ENCODE results near the gene SEC14L6. TPM values are rescaled to one million over a fixed set of nuclear protein-coding genes. Genes with fewer than 3 reads are reported as not detected.
"Not testable (repeated sequence)": the region's sequence is repeated elsewhere in the genome, so short reads cannot be mapped to it uniquely, and the experiment has no call there.

The SEC14L6 gene
- total RNA-seq = under 1 TPM in 2 of 3 donors, not detected in 1; 0.18 to 0.23 TPM
- total RNA-seq (2013) = 0.68 TPM

DNA sequence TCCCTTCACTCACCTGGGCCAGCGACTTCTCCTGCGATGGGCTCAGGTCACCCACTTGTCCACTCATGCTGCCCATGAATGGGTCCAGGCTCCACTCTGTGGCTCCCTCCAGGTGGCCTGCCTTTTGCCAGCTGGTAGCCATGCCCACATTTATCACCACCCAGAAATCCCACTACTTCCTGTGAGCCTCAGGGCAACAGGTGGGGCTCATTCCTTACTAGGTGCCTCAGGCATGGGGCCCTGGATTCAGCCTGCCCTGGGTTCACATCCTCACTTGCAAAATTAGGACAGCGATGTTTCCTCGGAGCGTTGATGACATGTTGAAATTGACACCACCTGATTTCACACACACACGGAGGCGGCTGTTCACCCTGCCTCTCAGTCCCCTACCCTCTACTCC lies at the start of gene SEC14L6:
Gene SEC14L6, minus strand, starts transcription at position 126 of the 400 bp plus-strand sequence. Its CDS starts 59 bp downstream, at position 67.
- intact Hi-C loops (cut with micrococcal nuclease) = no loop called here
- Histone ChIP-seq H3K9me3 (ENCODE audit: control insufficient read depth, insufficient read depth, low read length) (no peaks in the 10 kb centered on the region), H3K4me3 (ENCODE audit: low read length) (no peak within 1 kb of the TSS), H3K36me3 (ENCODE audit: control insufficient read depth, insufficient read depth, low read length) (no peaks in the 10 kb centered on the region), H3K27ac (ENCODE audit: low read length) (no peak within 1 kb of the TSS), H3K27me3 (ENCODE audit: control insufficient read depth, insufficient read depth, low read length) (peaks cover 11% of the 10 kb centered on the region), H3K4me1 (ENCODE audit: control insufficient read depth, insufficient read depth, low read length) (peaks cover 11% of the 10 kb centered on the region)
- Mint-ChIP-seq H3K9me3 (no peaks in the 10 kb centered on the region), H3K4me3 (no peak within 1 kb of the TSS), H3K27ac (no peak within 1 kb of the TSS), H3K4me1 (no peaks in the 10 kb centered on the region), H3K36me3 (no peaks in the 10 kb centered on the region), H3K27me3 (ENCODE audit: low read depth in 2 of 2) (peaks cover 11 to 23% of the 10 kb centered on the region in 2 donors)
- no peak for ATAC-seq
- DNase-seq = no peak
- WGBS (ENCODE audit: insufficient coverage) = 93% methylated on average over 7 of the region's 7 CpGs
- TF ChIP-seq, protein P1, sequence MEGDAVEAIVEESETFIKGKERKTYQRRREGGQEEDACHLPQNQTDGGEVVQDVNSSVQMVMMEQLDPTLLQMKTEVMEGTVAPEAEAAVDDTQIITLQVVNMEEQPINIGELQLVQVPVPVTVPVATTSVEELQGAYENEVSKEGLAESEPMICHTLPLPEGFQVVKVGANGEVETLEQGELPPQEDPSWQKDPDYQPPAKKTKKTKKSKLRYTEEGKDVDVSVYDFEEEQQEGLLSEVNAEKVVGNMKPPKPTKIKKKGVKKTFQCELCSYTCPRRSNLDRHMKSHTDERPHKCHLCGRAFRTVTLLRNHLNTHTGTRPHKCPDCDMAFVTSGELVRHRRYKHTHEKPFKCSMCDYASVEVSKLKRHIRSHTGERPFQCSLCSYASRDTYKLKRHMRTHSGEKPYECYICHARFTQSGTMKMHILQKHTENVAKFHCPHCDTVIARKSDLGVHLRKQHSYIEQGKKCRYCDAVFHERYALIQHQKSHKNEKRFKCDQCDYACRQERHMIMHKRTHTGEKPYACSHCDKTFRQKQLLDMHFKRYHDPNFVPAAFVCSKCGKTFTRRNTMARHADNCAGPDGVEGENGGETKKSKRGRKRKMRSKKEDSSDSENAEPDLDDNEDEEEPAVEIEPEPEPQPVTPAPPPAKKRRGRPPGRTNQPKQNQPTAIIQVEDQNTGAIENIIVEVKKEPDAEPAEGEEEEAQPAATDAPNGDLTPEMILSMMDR (IDR thresholded peaks at IDR 0.05) = no peak

DNA sequence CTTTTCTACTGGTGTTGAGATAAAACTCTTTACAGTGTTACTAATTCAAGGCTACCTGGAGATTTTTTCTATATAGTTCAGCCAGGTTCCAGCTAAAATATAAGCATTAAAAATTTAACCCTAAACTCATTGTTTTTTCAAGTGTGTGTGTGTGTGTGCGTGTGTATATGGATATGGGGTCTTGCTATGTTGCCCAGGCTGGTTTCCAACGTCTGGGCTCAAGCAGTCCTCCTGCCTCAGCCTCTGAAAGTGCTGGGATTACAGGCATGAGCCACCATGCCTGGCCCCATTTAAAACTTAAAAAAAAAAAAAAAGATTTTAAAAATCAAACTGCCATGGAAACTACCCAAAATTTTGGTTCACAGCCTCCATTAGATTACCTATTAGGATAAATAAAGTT lies 49.7 kb upstream of the SEC14L6 start:
- Mint-ChIP-seq H3K36me3 (no peaks in the 10 kb centered on the region), H3K27me3 (ENCODE audit: low read depth in 2 of 2) (no peaks in the 10 kb centered on the region), H3K4me1 (no peaks in the 10 kb centered on the region), H3K9me3 (no peaks in the 10 kb centered on the region), H3K27ac (no peak overlapping the region), H3K4me3 (no peak overlapping the region)
- H3K9me3 ChIP-seq (ENCODE audit: control insufficient read depth, insufficient read depth, low read length) = no peaks in the 10 kb centered on the region
- no peak overlapping the region for H3K27ac ChIP-seq (ENCODE audit: low read length)
- DNase-seq (no peak), ATAC-seq (no peak)
- no peak overlapping the region for H3K4me3 ChIP-seq (ENCODE audit: low read length)
- no peaks in the 10 kb centered on the region for H3K36me3 ChIP-seq (ENCODE audit: control insufficient read depth, insufficient read depth, low read length)
- 43% methylated on average over 1 of the region's 2 CpGs for WGBS (ENCODE audit: insufficient coverage)
- TF ChIP-seq, protein P1 (IDR thresholded peaks at IDR 0.05) = no peak
- H3K27me3 ChIP-seq (ENCODE audit: control insufficient read depth, insufficient read depth, low read length) = no peaks in the 10 kb centered on the region
- H3K4me1 ChIP-seq (ENCODE audit: control insufficient read depth, insufficient read depth, low read length) = peaks cover 7% of the 10 kb centered on the region
- intact Hi-C loops (cut with micrococcal nuclease) = no loop called here

- Histone ChIP-seq H3K36me3 (ENCODE audit: control insufficient read depth, insufficient read depth, low read length) (peaks cover 18% of the 10 kb centered on the region), H3K4me1 (ENCODE audit: control insufficient read depth, insufficient read depth, low read length) (peaks cover 11% of the 10 kb centered on the region), H3K4me3 (ENCODE audit: low read length) (peak overlapping the region; percentile 59)
- not testable (repeated sequence) for ATAC-seq; H3K27ac Mint-ChIP-seq; H3K27ac ChIP-seq (ENCODE audit: low read length); H3K9me3 ChIP-seq (ENCODE audit: control insufficient read depth, insufficient read depth, low read length); H3K4me1 Mint-ChIP-seq; H3K9me3 Mint-ChIP-seq; H3K4me3 Mint-ChIP-seq; H3K36me3 Mint-ChIP-seq; H3K27me3 ChIP-seq (ENCODE audit: control insufficient read depth, insufficient read depth, low read length); DNase-seq; H3K27me3 Mint-ChIP-seq (ENCODE audit: low read depth in 2 of 2)
- intact Hi-C loops (cut with micrococcal nuclease) = loop anchor here (1.0 kb wide), 1 partner anchor 43 kb away; the partner anchor contains the start of gene SLC35E4
- WGBS (ENCODE audit: insufficient coverage) = 41% methylated on average over 18 of the region's 18 CpGs
These were observed 45.8 kb upstream of the SEC14L6 start for GRCh38 chr22:30592360-30592713.

- H3K27ac Mint-ChIP-seq = no peak within 1 kb of the TSS
- peak; percentile 96 to 99 (median 98) for ATAC-seq
- TF ChIP-seq, protein P1 (IDR thresholded peaks at IDR 0.05) = no peak
These were observed 45.2 kb upstream of the SEC14L6 start, which contains the start of gene PES1 for GRCh38 chr22:30591588-30592359. PES1 (minus strand) TSS chr22:30591910; CDS start chr22:30591833, 77 bp downstream.

More at GRCh38 chr22:30591588-30592359, 45.2 kb upstream of the SEC14L6 start, which contains the start of gene PES1:
- Histone ChIP-seq H3K27ac (ENCODE audit: low read length) (peak within 1 kb of the TSS; percentile 79), H3K36me3 (ENCODE audit: control insufficient read depth, insufficient read depth, low read length) (peaks cover 23% of the 10 kb centered on the region), H3K9me3 (ENCODE audit: control insufficient read depth, insufficient read depth, low read length) (no peaks in the 10 kb centered on the region), H3K4me1 (ENCODE audit: control insufficient read depth, insufficient read depth, low read length) (peaks cover 11% of the 10 kb centered on the region), H3K27me3 (ENCODE audit: control insufficient read depth, insufficient read depth, low read length) (no peaks in the 10 kb centered on the region), H3K4me3 (ENCODE audit: low read length) (peak within 1 kb of the TSS; percentile 59)
- WGBS (ENCODE audit: insufficient coverage) = under 1% methylated on average over 49 of the region's 49 CpGs
- H3K4me3 Mint-ChIP-seq = no peak within 1 kb of the TSS
- H3K4me1 Mint-ChIP-seq = no peaks in the 10 kb centered on the region
- H3K27me3 Mint-ChIP-seq (ENCODE audit: low read depth in 2 of 2) = no peaks in the 10 kb centered on the region
- H3K9me3 Mint-ChIP-seq = no peaks in the 10 kb centered on the region
- DNase-seq = peak; percentile 92 to 100
- H3K36me3 Mint-ChIP-seq = no peaks in the 10 kb centered on the region
- intact Hi-C loops (cut with micrococcal nuclease) = loop anchor here (1.0 kb wide), 1 partner anchor 44 kb away; the partner anchor contains the start of gene SLC35E4

All from natural killer cell (primary cell).